BLaER1 treated with 17β-estradiol and CSF1 and Interleukin-3, amounts not matched to agents 10 nM and 100 nM (cell line): ENCODE results near the gene SGSM1.

Source experiments
- H3K27ac ChIP-seq, 11 experiments: shearing (Covaris generic); formaldehyde crosslinking; 2 replicates each; pipeline ENCODE4 v1.8.1; 2022
- H3K27me3 ChIP-seq, 11 experiments: shearing (Covaris generic); formaldehyde crosslinking; 2 replicates each; pipeline ENCODE4 v1.8.1; 2022
- H3K36me3 ChIP-seq, 11 experiments: shearing (Covaris generic); formaldehyde crosslinking; 2 replicates each; pipeline ENCODE4 v1.8.1; 2022
- H3K4me1 ChIP-seq, 10 experiments: shearing (Covaris generic); formaldehyde crosslinking; 2 replicates each; pipeline ENCODE4 v1.8.1; 2022
- H3K4me2 ChIP-seq, 11 experiments: shearing (Covaris generic); formaldehyde crosslinking; 2 replicates each; pipeline ENCODE4 v1.8.1; 2022
- H3K4me3 ChIP-seq, 10 experiments: shearing (Covaris generic); formaldehyde crosslinking; 2 replicates each; pipeline ENCODE4 v1.8.1; 2022
- H3K9ac ChIP-seq, 11 experiments: shearing (Covaris generic); formaldehyde crosslinking; 2 replicates each; pipeline ENCODE4 v1.8.1; 2022
- H3K9me3 ChIP-seq, 11 experiments: shearing (Covaris generic); formaldehyde crosslinking; replicated peaks in 1 of 11; 2 replicates each; pipeline ENCODE4 v1.8.1; 2022
- H4K20me1 ChIP-seq, 11 experiments: shearing (Covaris generic); formaldehyde crosslinking; 2 replicates each; pipeline ENCODE4 v1.8.1; 2022
- Cebpa-rat ChIP-seq, 11 experiments: shearing (Covaris generic); IDR thresholded peaks; 2 replicates each; pipeline ENCODE4 v1.8.1; 2022

SGSM1 gene

GRCh38 chr22:24805790-24806662 lies at the start of gene SGSM1:
Gene SGSM1, plus strand, starts transcription at chr22:24806211. Its CDS starts 115 bp downstream, at chr22:24806326.
- Histone ChIP-seq H3K9ac (peak within 1 kb of the TSS in 10 of 11 experiments; percentile 38 to 69 (median 54); a peak in 17 of 22 replicates), H3K4me1 (peaks cover 0 to 20% (median 0%) of the 10 kb centered on the region in 10 experiments; a peak in 6 of 20 replicates), H3K36me3 (no peaks in the 10 kb centered on the region), H4K20me1 (no peaks in the 10 kb centered on the region), H3K27me3 (no peaks in the 10 kb centered on the region), H3K9me3 (no peaks in the 10 kb centered on the region), H3K4me3 (peak within 1 kb of the TSS; percentile 48 to 66 (median 55)), H3K4me2 (peak within 1 kb of the TSS; percentile 60 to 78 (median 72)), H3K27ac (no peak within 1 kb of the TSS; a peak in 1 of 22 replicates)
- TF ChIP-seq Cebpa-rat (IDR thresholded peaks at IDR 0.05), result no peak

DNA sequence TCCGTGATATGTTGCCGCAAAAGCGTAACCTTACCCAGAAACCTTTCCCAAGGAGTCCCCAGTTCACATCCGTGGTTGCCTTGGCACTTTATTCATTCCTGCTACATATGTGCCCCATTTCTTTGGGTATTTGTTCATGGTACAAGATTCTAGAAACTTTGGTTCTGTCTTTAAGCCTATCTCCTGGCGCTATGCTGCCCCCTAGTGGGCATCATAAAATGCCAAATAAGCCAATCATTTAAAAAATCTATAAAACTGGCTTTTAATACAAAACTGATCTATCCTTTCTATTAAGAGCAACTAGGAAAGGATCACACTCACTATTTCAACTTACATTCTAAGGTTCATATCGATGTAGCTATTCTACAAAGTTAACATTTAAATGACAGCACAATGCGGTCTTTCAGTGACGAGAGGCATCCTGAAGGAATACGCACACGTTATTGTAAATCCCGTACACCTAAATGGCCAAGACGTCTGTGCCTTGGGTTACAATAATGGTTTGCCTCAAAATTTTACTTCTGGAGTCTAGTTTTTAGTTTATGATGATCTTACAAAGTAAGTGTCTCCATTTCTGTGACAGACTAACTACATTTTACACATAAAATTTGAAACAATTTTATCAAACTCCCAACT lies 47.7 kb upstream of the SGSM1 start:
- H3K27me3 ChIP-seq, result no peaks in the 10 kb centered on the region
- no peaks in the 10 kb centered on the region for H4K20me1 ChIP-seq
- H3K27ac ChIP-seq, result no peak overlapping the region
- H3K36me3 ChIP-seq, result no peaks in the 10 kb centered on the region
- peaks cover 0 to 4% (median 0%) of the 10 kb centered on the region in 11 experiments; a peak in 1 of 22 replicates for H3K9me3 ChIP-seq
- no peak overlapping the region for H3K4me3 ChIP-seq
- no peak for TF ChIP-seq Cebpa-rat (IDR thresholded peaks at IDR 0.05)
- peaks cover 19 to 31% (median 24%) of the 10 kb centered on the region in 10 experiments; a peak in 19 of 20 replicates for H3K4me1 ChIP-seq
- no peak overlapping the region for H3K4me2 ChIP-seq
- no peak overlapping the region for H3K9ac ChIP-seq

DNA sequence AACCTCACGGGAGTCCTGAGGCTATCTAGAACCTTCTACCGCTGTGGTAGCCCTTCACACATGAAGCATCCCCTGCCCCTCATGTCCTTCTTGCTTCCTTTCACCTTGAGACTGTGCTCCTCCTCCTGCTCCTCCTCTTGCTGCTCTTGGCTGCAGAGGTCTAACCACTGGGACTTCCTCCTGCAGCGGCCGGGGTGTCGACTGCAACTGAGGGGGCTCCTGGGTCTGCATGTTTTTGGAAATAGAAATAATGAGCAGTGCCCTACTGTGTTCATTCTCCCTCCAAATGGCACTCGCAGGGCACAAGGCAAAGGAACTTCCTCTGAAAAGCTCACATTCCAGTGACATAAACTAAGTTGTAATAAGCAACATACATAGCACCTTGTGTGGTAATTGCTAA lies 46.2 kb upstream of the SGSM1 start:
- peak overlapping the region in 2 of 11 experiments; percentile 1 to 23; a peak in 2 of 22 replicates for H3K4me2 ChIP-seq
- H3K9ac ChIP-seq, result no peak overlapping the region
- no peak overlapping the region for H3K27ac ChIP-seq
- H3K4me1 ChIP-seq, result peaks cover 4 to 16% (median 10%) of the 10 kb centered on the region in 10 experiments; a peak in 17 of 20 replicates
- H3K9me3 ChIP-seq, result peaks cover 0 to 4% (median 0%) of the 10 kb centered on the region in 11 experiments; a peak in 1 of 22 replicates
- H3K27me3 ChIP-seq, result no peaks in the 10 kb centered on the region
- no peak for TF ChIP-seq Cebpa-rat (IDR thresholded peaks at IDR 0.05)
- H3K36me3 ChIP-seq, result no peaks in the 10 kb centered on the region
- no peaks in the 10 kb centered on the region for H4K20me1 ChIP-seq
- no peak overlapping the region for H3K4me3 ChIP-seq

DNA sequence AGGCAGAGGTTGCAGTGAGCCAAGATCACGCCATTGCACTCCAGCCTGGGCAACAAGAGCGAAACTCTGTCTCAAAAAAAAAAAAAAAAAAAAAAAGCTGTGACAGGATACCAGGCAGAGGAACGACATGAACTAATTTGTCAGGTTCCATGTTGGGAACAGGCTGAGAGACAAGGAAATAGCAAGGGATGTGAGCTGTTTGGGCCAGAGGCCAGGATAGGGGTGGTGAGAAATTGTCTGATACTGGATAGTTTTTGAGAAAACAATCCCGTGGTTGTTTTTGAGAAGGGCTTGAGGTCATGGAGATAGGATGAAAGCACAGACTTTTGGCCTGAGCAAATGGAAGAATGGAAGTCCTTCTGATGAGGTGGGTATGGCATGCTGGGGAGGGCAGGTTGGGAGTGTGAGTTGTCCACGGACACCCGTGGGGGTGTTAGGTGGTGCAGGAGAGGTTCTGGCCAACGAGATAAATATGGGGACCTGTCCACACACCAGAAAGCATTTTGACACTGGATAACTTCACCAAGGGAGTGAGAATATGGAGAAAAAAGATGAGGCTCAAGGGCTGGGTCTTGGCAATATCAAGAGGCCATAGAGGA lies 45.2 kb upstream of the SGSM1 start:
- no peak overlapping the region for H3K4me2 ChIP-seq
- no peak overlapping the region for H3K27ac ChIP-seq
- H4K20me1 ChIP-seq, result no peaks in the 10 kb centered on the region
- H3K4me1 ChIP-seq, result peaks cover 0 to 6% (median 0%) of the 10 kb centered on the region in 10 experiments; a peak in 5 of 20 replicates
- H3K4me3 ChIP-seq, result no peak overlapping the region
- no peaks in the 10 kb centered on the region for H3K27me3 ChIP-seq
- H3K9ac ChIP-seq, result no peak overlapping the region
- TF ChIP-seq Cebpa-rat (IDR thresholded peaks at IDR 0.05), result no peak
- no peaks in the 10 kb centered on the region for H3K36me3 ChIP-seq
- no peaks in the 10 kb centered on the region for H3K9me3 ChIP-seq

- Histone ChIP-seq H3K36me3 (no peaks in the 10 kb centered on the region), H3K27ac (no peak overlapping the region), H3K27me3 (no peaks in the 10 kb centered on the region), H3K4me2 (no peak overlapping the region), H3K4me1 (peaks cover 0 to 6% (median 0%) of the 10 kb centered on the region in 10 experiments; a peak in 1 of 20 replicates), H4K20me1 (no peaks in the 10 kb centered on the region), H3K4me3 (no peak overlapping the region), H3K9me3 (no peaks in the 10 kb centered on the region), H3K9ac (no peak overlapping the region)
- no peak for TF ChIP-seq Cebpa-rat (IDR thresholded peaks at IDR 0.05)
Measured at GRCh38 chr22:24761888-24762675, 43.9 kb upstream of the SGSM1 start.

DNA sequence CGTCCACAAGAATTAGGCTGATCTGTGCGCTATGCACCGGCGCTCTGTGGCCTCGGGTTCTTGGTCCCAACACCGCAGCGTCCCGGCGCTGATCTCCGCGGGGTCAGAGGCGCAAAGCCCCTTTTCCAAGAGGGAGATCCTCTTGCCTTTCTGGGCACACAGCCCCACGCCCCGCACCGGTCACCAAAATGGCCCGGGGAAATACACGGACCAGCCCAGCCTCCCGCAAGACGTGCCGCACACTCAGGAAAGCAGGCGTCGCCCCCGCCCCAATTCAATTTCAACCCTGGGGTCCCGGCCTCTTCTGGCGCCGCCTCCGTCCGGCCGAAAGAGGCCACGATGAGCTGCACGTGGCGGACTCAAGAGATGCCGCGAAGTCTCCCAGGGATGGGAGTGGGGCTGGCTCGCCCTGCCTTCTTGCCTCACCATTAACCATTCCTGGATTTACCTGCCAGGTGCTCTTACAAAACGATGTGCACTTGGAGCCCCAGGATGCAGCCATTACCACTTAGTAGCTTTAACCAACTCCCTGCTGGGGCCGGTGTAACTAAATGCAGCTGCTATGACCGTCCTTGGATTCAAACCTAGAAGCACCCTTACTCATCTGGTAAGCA lies 42.0 kb upstream of the SGSM1 start:
- H3K27ac ChIP-seq, result no peak overlapping the region
- H3K36me3 ChIP-seq, result no peaks in the 10 kb centered on the region
- H3K9me3 ChIP-seq, result no peaks in the 10 kb centered on the region
- no peaks in the 10 kb centered on the region for H3K27me3 ChIP-seq
- H3K4me3 ChIP-seq, result no peak overlapping the region
- peaks cover 0 to 6% (median 0%) of the 10 kb centered on the region in 10 experiments; a peak in 2 of 20 replicates for H3K4me1 ChIP-seq
- no peak for TF ChIP-seq Cebpa-rat (IDR thresholded peaks at IDR 0.05)
- H3K4me2 ChIP-seq, result no peak overlapping the region
- H3K9ac ChIP-seq, result no peak overlapping the region
- H4K20me1 ChIP-seq, result no peaks in the 10 kb centered on the region

DNA sequence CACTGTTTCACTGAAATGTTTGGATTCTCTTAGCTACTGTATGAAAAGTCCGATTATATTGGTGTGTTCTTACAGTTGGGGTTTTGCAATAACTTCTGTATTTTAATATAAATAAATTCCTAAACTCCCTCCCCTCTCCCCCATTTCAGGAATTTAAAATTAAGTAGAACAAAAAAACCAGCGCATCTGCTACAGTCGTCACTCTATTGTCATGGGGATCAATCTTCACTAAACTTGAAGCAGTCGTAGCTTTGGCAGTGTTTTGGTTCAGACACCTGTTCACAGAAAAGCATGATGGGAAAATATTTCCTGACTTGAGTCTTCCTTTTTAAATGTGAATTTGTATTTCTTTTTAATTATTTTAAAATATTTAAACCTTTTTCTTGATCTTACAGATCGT lies 40.8 kb upstream of the SGSM1 start:
- Histone ChIP-seq H3K9ac (no peak overlapping the region), H3K36me3 (no peaks in the 10 kb centered on the region), H3K27me3 (no peaks in the 10 kb centered on the region), H3K4me3 (no peak overlapping the region), H3K9me3 (no peaks in the 10 kb centered on the region), H3K4me2 (no peak overlapping the region), H3K27ac (no peak overlapping the region), H3K4me1 (peaks cover 0 to 10% (median 6%) of the 10 kb centered on the region in 10 experiments; a peak in 9 of 20 replicates), H4K20me1 (no peaks in the 10 kb centered on the region)
- TF ChIP-seq Cebpa-rat (IDR thresholded peaks at IDR 0.05), result no peak
